Adrenal gland (tissue), 5 donors: Measurements from ENCODE around the gene CXCR6.

Experiments used
- POLR2A ChIP-seq, 2 donors: fragments of 450-650 bp; IDR thresholded peaks; one replicate each; pipeline ENCODE4 v1.6.1; 2017; ENCODE audit warnings: antibody characterized with exemption in 2 of 2, mild to moderate bottlenecking in 2 of 2, moderate library complexity in 1 of 2
- TF ChIP-seq, protein P1 (sequence below), 6 experiments: fragments of 450-650 bp in 4 of 6; fragments of 200-600 bp in 2 of 6; sonication (generic) in 1 of 6; IDR thresholded peaks; 1 replicate in 5 of 6; 2 replicates in 1 of 6; pipeline versions ENCODE4 v1.5.1 to v1.8.0; 2016 to 2021; ENCODE audit warnings: antibody characterized with exemption in 6 of 6, mild to moderate bottlenecking in 2 of 6, moderate library complexity in 1 of 6
- donor health status: DM: no; HTN: no; CAD: no.

DNA sequence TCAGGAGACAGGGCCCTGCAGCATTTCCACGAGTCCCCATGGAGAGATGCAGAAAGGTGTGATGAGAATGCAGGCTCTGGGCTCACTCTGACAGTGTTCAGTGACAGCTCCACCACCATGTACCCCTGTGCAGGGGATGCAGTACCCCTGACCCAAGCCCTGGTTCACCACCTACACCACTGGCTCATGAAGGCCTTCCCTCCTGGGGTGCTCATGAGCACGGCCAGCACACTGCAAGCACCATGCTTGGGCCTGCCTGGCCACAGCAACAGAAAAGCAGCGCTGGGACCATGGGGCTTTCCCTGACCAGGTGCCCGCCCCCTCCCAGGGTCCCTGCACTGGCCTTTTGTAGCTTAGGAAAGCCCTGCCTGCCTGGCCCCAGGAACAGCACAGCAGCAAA lies 6.2 kb downstream of the CXCR6 start:
- TF ChIP-seq, protein P1, sequence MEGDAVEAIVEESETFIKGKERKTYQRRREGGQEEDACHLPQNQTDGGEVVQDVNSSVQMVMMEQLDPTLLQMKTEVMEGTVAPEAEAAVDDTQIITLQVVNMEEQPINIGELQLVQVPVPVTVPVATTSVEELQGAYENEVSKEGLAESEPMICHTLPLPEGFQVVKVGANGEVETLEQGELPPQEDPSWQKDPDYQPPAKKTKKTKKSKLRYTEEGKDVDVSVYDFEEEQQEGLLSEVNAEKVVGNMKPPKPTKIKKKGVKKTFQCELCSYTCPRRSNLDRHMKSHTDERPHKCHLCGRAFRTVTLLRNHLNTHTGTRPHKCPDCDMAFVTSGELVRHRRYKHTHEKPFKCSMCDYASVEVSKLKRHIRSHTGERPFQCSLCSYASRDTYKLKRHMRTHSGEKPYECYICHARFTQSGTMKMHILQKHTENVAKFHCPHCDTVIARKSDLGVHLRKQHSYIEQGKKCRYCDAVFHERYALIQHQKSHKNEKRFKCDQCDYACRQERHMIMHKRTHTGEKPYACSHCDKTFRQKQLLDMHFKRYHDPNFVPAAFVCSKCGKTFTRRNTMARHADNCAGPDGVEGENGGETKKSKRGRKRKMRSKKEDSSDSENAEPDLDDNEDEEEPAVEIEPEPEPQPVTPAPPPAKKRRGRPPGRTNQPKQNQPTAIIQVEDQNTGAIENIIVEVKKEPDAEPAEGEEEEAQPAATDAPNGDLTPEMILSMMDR (IDR thresholded peaks at IDR 0.05): no peak
- TF ChIP-seq POLR2A (IDR thresholded peaks at IDR 0.05): no peak
